Fibroblast of pulmonary artery (primary cell): ENCODE data around the gene DHRSX.
"Not testable (repeated sequence)": the region's sequence is repeated elsewhere in the genome, so short reads cannot be mapped to it uniquely, and the experiment has no call there.

Source experiments
- DNase-seq: peaks from one replicate; pipeline ENCODE4 v3.0.0-alpha.2; 2010; ENCODE audit warnings: low read depth
- H3K4me3 ChIP-seq: replicated peaks from 2 replicates; pipeline ENCODE4 v1.5.1; 2011; ENCODE audit warnings: low read depth, mild to moderate bottlenecking, control low read depth, low read length, moderate library complexity
- TF ChIP-seq, protein P1 (sequence below): IDR thresholded peaks from 2 replicates; pipeline ENCODE4 v1.5.1; 2011; ENCODE audit warnings: mild to moderate bottlenecking, control low read depth, low read length, inconsistent platforms; ENCODE audit errors: missing control alignments

DHRSX gene

GRCh38 chrX:2483398-2484060 is 17.2 kb downstream of the DHRSX start:
- DNase-seq: no peak
- TF ChIP-seq, protein P1, sequence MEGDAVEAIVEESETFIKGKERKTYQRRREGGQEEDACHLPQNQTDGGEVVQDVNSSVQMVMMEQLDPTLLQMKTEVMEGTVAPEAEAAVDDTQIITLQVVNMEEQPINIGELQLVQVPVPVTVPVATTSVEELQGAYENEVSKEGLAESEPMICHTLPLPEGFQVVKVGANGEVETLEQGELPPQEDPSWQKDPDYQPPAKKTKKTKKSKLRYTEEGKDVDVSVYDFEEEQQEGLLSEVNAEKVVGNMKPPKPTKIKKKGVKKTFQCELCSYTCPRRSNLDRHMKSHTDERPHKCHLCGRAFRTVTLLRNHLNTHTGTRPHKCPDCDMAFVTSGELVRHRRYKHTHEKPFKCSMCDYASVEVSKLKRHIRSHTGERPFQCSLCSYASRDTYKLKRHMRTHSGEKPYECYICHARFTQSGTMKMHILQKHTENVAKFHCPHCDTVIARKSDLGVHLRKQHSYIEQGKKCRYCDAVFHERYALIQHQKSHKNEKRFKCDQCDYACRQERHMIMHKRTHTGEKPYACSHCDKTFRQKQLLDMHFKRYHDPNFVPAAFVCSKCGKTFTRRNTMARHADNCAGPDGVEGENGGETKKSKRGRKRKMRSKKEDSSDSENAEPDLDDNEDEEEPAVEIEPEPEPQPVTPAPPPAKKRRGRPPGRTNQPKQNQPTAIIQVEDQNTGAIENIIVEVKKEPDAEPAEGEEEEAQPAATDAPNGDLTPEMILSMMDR: no peak
- no peak overlapping the region for H3K4me3 ChIP-seq

DNA sequence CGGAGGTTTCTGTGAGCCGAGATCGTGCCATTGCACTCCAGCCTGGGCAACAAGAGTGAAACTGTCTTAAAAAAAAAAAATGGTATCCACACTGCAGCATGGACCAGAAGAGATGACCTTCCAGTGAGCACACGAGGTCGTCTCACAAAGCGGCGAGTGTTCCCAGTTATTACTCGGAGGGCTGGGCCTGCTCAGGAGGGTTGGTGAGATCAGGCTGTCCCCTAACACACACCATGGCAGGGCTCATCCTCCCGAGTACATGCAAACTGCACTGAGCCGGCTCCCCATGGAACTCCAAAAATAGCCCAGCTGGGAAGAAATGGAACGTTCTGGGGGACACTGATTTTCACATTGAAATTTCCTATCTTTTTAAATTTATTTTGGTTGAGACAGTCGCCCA is 19.2 kb downstream of the DHRSX start:
- DNase-seq, H3K4me3 ChIP-seq: not testable (repeated sequence)

DNA sequence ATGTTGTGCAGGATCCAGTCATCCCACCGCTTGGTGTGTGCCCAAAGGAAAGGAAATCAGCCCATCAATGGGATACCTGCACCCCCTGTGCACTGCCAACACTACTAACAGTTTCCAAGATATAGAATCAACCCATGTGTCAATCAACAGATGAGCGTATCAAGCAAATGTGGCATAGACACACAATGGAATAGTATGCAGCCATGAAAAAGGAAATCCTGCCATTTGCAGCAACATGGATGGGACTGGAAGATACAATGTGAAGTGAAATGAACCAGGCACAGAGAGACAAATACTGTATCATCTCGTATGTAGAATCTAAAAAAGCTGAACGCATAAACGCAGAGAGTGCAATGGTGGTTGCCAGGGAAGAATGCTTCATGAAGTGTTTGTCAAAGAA is 20.8 kb downstream of the DHRSX start:
- DNase-seq, H3K4me3 ChIP-seq: not testable (repeated sequence)

- no peak for DNase-seq
- TF ChIP-seq, protein P1: no peak
- H3K4me3 ChIP-seq: no peak overlapping the region
Measured at GRCh38 chrX:2479420-2479780, 21.4 kb downstream of the DHRSX start.

GRCh38 chrX:2478546-2479419 is 22.0 kb downstream of the DHRSX start:
- DNase-seq: no peak
- TF ChIP-seq, protein P1: no peak
- H3K4me3 ChIP-seq: no peak overlapping the region

- H3K4me3 ChIP-seq, DNase-seq: not testable (repeated sequence)
Measured at GRCh38 chrX:2477313-2477712, 23.5 kb downstream of the DHRSX start.

- DNase-seq: no peak
- TF ChIP-seq, protein P1: no peak
- no peak overlapping the region for H3K4me3 ChIP-seq
Measured at GRCh38 chrX:2474963-2475726, 25.6 kb downstream of the DHRSX start.

DNA sequence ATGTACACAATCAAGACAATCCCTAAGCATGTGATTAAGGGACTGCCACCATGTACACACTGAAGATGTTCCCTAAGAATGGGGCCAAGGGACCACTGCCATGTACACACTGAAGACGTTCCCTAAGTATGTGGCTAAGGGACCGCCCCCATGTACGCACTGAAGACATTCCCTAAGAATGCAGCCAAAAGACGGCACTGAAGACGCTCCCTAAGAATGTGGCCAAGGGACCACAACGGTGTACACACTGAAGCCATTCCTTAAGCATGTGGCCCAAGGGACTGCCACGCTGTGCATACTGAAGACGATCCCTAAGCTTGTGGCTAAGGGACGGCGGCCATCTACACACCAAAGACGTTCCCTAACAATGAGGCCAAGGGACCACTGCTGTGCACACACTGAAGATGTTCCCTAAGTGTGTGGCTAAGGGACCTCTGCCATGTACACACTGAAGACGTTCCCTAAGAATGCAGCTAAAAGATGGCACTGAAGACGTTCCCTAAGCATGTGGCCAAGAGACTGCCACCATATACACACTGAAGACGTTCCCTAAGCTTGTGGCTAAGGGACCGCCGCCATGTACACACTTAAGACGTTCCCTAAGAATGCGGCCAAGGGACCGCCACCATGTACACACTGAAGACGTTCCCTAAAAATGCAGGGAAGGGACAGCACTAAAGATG is 26.4 kb downstream of the DHRSX start:
- DNase-seq: no peak
- TF ChIP-seq, protein P1: no peak
- no peak overlapping the region for H3K4me3 ChIP-seq

DNA sequence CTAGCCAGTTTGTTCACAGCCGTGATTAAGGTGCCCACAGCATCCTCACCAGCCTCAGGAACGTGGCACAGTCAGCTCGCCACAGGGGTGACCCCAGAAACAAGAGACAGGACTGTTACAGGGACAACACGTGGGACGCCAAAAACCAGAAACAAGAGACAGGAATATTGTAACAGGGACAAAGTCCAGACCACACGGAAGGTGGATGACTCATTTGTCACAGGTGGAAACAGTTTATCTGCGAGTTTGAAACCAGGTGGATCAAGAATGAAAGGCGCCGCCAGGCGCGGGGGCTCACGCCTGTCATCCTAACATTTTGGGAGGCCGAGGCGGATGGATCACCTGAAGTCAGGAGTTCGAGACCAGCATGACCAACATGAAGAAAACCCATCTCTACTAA is 27.7 kb downstream of the DHRSX start:
- H3K4me3 ChIP-seq, DNase-seq: not testable (repeated sequence)
